WI38 (cell line): Measurements from ENCODE around the gene RER1.

ENCODE experiments used
- H3K4me3 ChIP-seq: 2 replicates; pipeline ENCODE4 v1.5.1; 2011; ENCODE audit warnings: low read depth, mild to moderate bottlenecking, control low read depth, low read length
- CTCF ChIP-seq: IDR thresholded peaks from 2 replicates; pipeline ENCODE4 v1.5.1; 2012; ENCODE audit warnings: low read depth, mild to moderate bottlenecking, control low read depth, low read length

The RER1 gene

GRCh38 chr1:2403273-2403672, 11.6 kb downstream of the RER1 start:
- H3K4me3 ChIP-seq = no peak overlapping the region
- no peak for TF ChIP-seq CTCF

DNA sequence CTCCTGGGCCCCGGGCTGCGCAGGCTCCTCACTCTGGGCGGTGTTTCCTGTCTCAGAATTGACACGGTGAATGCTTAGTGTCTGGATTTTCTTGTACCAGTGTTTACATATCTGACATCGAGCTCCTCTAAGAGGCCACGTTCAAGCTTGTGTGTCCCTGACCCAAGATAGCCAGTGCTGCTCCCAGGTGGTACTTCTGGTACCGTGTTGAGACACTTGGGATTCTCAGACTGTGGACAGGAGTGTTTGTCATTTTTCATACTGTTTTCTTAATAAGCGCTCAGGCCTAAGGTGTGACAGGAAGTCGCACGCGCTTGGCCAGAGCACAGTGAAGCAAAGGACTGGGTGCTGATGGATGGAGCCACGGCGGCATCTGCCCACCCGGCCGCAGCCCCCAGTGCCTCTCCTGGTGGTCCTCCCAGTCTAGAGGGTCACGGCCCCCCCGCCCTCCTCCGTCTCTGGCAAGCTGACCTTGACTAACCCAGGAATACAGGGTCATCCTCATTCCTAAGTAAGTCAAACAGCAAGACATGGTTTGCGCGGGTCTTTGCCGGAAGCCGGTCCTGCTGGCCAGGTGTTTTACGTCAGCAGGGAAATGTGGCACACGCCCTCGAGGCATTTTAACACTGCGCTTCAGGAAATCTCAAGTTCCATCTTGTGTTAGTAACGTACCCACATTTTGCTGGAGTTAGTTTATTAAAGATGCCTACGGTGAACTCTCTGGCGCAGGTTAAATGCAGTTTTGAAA, 12.7 kb downstream of the RER1 start:
- TF ChIP-seq CTCF = no peak
- H3K4me3 ChIP-seq = no peak overlapping the region

DNA sequence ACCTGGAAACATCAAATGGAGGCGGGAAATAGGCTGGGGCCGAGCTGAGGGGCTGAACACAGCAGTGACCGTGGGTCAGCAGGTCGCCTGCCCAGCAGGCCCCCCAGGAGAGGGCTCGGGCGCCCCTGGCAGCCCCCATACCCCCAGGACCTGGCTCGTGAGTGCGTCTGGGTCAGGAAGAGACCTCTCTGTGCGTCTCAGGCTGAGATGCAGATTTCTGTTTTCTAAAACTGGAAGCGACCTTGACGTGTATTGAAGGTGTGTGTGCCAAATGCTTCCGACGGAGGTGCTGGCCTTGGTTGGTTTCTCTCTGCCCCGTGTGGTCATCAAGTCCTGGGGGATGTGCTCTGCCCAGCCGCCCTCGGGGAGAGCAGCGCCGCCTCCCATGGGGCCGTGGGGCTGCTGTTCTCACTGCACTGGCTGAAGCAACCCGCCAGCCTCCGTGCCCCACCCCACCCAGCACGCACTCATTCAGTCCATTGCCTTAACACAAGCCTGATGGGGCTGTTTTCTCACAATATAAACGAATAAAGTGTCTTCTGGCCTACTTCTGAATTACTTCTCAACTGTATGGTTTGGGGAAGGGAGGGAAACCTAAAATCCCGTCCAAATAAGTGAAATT, 13.4 kb downstream of the RER1 start:
- H3K4me3 ChIP-seq = no peak overlapping the region
- no peak for TF ChIP-seq CTCF

DNA sequence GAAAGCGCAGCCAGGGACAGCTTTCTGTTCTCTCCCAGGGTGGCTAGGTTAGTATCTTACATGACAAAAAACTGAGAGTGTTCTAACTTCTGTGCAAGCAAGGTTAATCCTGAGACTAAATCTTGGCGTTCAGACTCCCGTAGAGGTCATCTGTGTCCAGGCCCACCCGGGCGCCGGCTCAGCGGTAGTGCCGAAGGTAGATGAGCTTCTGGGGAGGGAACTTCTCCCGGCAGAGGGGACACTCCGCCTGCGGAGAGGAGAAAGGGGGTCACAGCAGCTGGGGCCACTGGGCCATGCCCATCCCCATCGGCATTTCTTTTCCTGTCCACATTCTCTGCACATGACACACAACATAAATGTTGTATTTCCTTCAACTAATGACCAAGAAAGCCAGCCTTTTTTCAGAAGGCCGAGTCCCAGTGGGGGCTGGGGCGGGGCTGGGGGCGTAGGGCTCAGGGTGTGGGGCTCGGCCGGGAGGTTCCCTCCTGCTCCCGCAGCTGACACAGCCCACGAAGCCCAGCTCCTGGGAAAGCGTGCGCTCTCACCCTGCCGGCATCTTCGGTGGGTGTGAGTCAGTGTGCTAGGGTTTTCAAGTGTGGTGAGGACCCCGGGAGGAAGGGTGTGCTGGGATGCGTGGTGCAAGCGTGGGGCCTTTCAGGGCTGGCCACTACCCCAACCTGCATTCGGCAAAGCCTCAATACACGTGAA, 14.1 kb downstream of the RER1 start:
- no peak for TF ChIP-seq CTCF

DNA sequence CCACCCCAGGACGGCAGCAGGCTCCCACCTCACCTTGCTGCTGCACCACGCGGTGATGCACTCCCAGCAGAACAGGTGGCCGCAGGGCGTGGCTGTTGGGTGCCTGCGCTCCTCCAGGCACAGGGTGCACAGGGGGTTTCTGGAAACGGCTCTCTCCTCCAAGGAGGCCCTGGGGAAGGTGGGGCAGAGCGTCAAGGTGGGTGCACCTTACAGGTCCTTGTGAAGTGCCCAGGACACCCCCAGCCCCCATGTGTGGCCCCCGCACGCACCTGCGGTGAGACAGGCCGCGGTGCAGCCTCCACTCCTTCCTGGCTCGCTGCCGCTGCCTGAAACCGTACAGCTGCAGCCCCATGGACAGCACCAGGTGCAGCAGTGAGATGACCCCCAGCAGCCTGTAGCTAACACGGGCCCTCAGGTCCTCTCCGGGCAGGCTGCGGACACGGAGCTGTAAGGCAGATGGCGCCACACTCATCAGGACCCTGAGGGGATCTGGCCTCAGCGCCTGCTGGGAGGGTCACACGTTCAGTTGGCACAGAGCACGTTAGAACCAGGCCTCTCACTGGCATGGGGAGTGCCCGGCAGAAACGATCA, 14.9 kb downstream of the RER1 start:
- TF ChIP-seq CTCF = no peak
- H3K4me3 ChIP-seq = no peak overlapping the region

More for the DNA sequence above, 14.1 kb downstream of the RER1 start:
- no peak overlapping the region for H3K4me3 ChIP-seq

DNA sequence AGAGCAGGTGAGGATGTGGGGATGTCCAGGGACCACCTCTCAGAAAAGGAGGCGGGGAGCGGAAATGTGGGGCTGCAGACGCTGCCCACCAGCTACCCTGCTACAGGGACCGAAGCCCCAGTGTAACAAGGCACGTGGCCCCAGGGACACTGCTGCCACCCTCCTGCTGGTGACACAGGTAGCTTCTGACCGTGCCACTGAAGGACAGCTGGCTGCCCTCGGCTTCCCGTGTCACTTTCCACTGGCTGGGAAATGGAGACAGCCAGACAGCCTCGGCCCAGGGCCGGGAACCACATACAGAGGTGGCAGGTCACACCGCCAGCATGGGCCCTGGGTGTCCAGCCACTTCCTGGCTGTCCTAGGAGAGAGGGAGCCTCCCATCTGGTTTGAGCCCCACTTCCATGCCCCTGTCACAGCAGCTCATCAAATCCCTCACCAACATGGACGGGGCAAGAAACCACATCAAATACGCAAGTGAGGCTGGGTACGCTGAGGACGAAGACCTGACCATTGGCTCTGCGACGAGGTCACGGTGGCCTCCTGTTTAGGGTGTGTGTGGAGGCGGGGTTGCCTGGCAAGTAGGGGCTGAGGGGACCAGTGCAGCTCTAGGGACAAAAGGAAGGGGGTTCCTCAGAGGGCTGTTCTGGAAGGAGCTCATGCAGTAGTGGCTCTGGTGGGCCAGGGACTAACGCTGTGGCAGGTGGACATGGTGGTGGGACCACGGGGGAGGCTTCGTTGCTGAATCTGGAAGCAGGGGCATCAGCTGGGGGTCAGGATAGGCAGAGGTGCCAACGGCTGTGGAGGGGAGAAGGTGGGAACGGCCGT, 15.7 kb downstream of the RER1 start:
- no peak overlapping the region for H3K4me3 ChIP-seq

More for the DNA sequence above, 15.7 kb downstream of the RER1 start:
- TF ChIP-seq CTCF = no peak
